ENCODE measurements around the gene FIBP.
"Not testable (repeated sequence)": the region's sequence is repeated elsewhere in the genome, so short reads cannot be mapped to it uniquely, and the experiment has no call there.

The FIBP gene

DNA sequence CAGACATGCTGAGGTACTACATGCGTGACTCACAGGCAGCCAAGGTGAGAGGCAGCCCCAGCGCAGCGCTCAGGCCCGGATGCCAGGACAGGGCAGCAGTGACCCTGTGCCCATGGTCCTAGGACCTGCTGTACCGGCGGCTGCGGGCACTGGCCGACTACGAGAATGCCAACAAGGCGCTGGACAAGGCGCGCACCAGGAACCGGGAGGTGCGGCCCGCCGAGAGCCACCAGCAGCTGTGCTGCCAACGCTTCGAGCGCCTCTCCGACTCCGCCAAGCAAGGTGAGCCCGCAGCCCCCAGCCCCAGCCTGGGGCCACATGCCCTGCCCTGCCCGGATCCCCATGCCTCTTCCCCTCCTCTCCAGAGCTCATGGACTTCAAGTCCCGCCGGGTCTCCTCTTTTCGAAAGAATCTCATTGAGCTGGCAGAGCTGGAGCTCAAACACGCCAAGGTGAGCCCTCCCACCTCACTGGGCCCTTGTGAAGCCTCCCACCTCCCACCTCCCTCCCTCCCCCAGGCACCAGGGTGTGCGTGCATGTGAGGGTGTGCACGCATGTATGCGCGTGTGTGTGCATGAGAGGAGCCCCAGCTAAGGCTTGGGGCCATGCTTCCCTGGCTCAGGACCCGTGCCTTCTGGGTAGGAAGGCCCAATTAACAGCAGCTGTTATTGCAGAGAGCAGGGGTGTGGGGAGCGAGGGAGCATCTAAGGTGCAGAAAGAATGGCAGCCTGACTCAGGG, 35.6 kb downstream of the FIBP start:
- Histone ChIP-seq H3K4me3 (ENCODE audit: low read depth in 1 of 2, low read length in 2 of 2) (no peak overlapping the region), H3K9ac (ENCODE audit: low read length) (no peak overlapping the region), H3K36me3 (ENCODE audit: insufficient read depth, low read length) (peaks cover 57% of the 10 kb centered on the region)

GRCh38 chr11:65851811-65852507, 36.3 kb downstream of the FIBP start:
- peaks cover 57% of the 10 kb centered on the region for H3K36me3 ChIP-seq (ENCODE audit: insufficient read depth, low read length)
- H3K9ac ChIP-seq (ENCODE audit: low read length) = no peak overlapping the region
- no peak overlapping the region for H3K27ac ChIP-seq (ENCODE audit: low read depth, low read length)

More for the DNA sequence above, 35.6 kb downstream of the FIBP start:
- peaks cover 24% of the 10 kb centered on the region for H3K4me1 ChIP-seq (ENCODE audit: insufficient read depth, low read length)
- H3K27ac ChIP-seq (ENCODE audit: low read depth, low read length) = no peak overlapping the region
- no peaks in the 10 kb centered on the region for H3K27me3 ChIP-seq (ENCODE audit: control insufficient read depth in 1 of 2, insufficient read depth in 2 of 2, low read length in 2 of 2)
- no peaks in the 10 kb centered on the region for H3K9me3 ChIP-seq (ENCODE audit: low read length)

DNA sequence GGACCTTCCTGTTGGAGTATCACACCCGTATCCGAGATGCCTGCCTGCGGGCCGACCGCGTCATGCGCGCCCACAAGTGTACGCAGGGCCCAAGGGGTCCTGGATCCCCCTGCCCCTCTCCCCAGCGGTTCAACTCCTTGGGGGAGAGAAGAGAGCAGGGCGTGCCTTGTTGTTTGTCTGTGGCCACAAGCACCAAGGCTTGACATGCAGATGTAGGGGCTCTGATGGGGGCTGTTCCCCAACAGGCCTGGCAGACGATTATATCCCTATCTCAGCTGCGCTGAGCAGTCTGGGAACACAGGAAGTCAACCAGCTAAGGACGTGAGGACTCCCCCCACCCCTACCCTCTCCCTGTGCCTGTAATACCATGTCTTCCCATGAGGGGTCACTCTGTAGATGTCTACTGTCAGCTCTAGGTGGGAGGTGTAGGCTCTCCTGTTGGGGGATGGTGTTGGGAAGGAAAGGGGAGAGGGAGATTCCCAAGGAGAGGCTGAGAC, 37.1 kb downstream of the FIBP start:
- Histone ChIP-seq H3K36me3 (ENCODE audit: insufficient read depth, low read length) (peaks cover 55% of the 10 kb centered on the region), H3K27me3 (ENCODE audit: control insufficient read depth in 1 of 2, insufficient read depth in 2 of 2, low read length in 2 of 2) (no peaks in the 10 kb centered on the region), H3K27ac (ENCODE audit: low read depth, low read length) (no peak overlapping the region), H3K4me3 (ENCODE audit: low read depth in 1 of 2, low read length in 2 of 2) (no peak overlapping the region), H3K9ac (ENCODE audit: low read length) (no peak overlapping the region), H3K9me3 (ENCODE audit: low read length) (no peaks in the 10 kb centered on the region), H3K4me1 (ENCODE audit: insufficient read depth, low read length) (peaks cover 18% of the 10 kb centered on the region)

More at GRCh38 chr11:65851811-65852507, 36.3 kb downstream of the FIBP start:
- no peaks in the 10 kb centered on the region for H3K27me3 ChIP-seq (ENCODE audit: control insufficient read depth in 1 of 2, insufficient read depth in 2 of 2, low read length in 2 of 2)
- H3K9me3 ChIP-seq (ENCODE audit: low read length) = no peaks in the 10 kb centered on the region
- no peak overlapping the region for H3K4me3 ChIP-seq (ENCODE audit: low read depth in 1 of 2, low read length in 2 of 2)
- H3K4me1 ChIP-seq (ENCODE audit: insufficient read depth, low read length) = peaks cover 24% of the 10 kb centered on the region

DNA sequence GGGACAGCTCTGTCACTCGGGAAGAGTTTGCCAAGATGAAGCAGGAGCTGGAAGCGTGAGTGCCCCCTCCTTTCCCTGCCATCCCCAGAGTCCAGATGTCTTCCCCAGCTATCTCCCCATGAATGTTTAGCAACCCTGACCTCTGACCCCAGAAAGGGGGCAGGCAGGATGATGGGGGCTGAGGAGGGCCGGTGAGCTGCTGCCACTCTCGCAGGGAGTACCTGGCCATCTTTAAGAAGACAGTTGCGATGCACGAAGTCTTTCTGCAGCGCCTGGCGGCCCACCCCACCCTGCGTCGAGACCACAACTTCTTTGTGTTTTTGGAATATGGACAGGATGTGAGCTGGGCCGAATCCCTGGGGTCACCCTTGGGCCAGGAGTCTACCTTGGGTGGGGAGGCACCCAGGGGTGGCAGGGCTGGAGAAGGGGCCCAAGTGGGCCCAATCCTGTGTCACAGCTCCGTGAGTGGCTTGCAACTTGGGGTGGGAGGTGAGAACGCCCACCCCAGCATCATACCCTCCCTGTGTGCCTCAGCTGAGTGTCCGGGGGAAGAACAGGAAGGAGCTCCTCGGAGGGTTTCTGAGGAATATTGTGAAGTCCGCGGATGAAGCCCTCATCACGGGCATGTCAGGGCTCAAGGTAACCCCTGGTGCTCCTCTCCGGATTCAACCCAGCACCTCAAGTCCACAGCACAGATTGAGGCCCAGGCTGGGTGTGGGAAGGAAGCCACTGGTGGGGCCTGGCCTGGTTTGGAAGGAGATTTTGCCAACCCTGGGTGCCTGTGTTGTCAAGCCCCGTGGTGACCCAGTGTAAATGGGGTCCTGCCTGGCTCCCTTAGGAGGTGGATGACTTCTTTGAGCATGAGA, 37.8 kb downstream of the FIBP start:
- H3K36me3 ChIP-seq (ENCODE audit: insufficient read depth, low read length) = peaks cover 48% of the 10 kb centered on the region
- no peaks in the 10 kb centered on the region for H3K9me3 ChIP-seq (ENCODE audit: low read length)
- H3K4me3 ChIP-seq (ENCODE audit: low read depth in 1 of 2, low read length in 2 of 2) = no peak overlapping the region
- peaks cover 12% of the 10 kb centered on the region for H3K4me1 ChIP-seq (ENCODE audit: insufficient read depth, low read length)
- H3K9ac ChIP-seq (ENCODE audit: low read length) = no peak overlapping the region
- no peaks in the 10 kb centered on the region for H3K27me3 ChIP-seq (ENCODE audit: control insufficient read depth in 1 of 2, insufficient read depth in 2 of 2, low read length in 2 of 2)
- H3K27ac ChIP-seq (ENCODE audit: low read depth, low read length) = no peak overlapping the region

DNA sequence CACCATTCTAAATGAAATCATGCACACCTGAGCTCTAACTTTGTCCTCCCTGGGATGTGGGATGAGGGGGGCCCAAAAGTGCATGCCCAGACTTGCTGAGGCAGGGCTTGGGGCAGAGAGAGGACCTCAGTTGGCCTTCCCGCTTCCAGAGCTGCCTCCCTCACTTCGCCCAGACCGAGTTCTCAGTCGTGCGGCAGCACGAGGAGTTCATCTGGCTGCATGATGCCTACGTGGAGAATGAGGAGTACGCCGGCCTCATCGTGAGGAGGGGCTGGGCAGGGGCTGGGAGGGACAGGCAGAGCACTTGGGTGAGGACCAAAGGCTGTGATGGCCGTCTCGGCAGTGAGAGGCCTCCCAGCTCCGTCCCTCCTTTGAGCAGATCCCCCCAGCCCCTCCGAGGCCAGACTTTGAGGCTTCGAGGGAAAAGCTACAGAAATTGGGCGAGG, 38.5 kb downstream of the FIBP start:
- H3K27me3 ChIP-seq (ENCODE audit: control insufficient read depth in 1 of 2, insufficient read depth in 2 of 2, low read length in 2 of 2) = no peaks in the 10 kb centered on the region
- no peak overlapping the region for H3K9ac ChIP-seq (ENCODE audit: low read length)
- no peak overlapping the region for H3K27ac ChIP-seq (ENCODE audit: low read depth, low read length)
- no peak overlapping the region for H3K4me3 ChIP-seq (ENCODE audit: low read depth in 1 of 2, low read length in 2 of 2)
- H3K36me3 ChIP-seq (ENCODE audit: insufficient read depth, low read length) = peaks cover 42% of the 10 kb centered on the region
- peaks cover 8% of the 10 kb centered on the region for H3K4me1 ChIP-seq (ENCODE audit: insufficient read depth, low read length)
- H3K9me3 ChIP-seq (ENCODE audit: low read length) = no peaks in the 10 kb centered on the region

- Histone ChIP-seq H3K9me3 (ENCODE audit: low read length) (no peaks in the 10 kb centered on the region), H3K27me3 (ENCODE audit: control insufficient read depth in 1 of 2, insufficient read depth in 2 of 2, low read length in 2 of 2) (no peaks in the 10 kb centered on the region), H3K4me3 (ENCODE audit: low read depth in 1 of 2, low read length in 2 of 2) (no peak overlapping the region), H3K36me3 (ENCODE audit: insufficient read depth, low read length) (peaks cover 37% of the 10 kb centered on the region), H3K4me1 (ENCODE audit: insufficient read depth, low read length) (peaks cover 4% of the 10 kb centered on the region), H3K27ac (ENCODE audit: low read depth, low read length) (no peak overlapping the region), H3K9ac (ENCODE audit: low read length) (no peak overlapping the region)
Observed at GRCh38 chr11:65849366-65849765, 38.9 kb downstream of the FIBP start.

- H3K4me1 ChIP-seq (ENCODE audit: insufficient read depth, low read length); H3K4me3 ChIP-seq (ENCODE audit: low read depth in 1 of 2, low read length in 2 of 2); H3K27me3 ChIP-seq (ENCODE audit: control insufficient read depth in 1 of 2, insufficient read depth in 2 of 2, low read length in 2 of 2); H3K9me3 ChIP-seq (ENCODE audit: low read length); H3K9ac ChIP-seq (ENCODE audit: low read length); H3K27ac ChIP-seq (ENCODE audit: low read depth, low read length): not testable (repeated sequence)
- peaks cover 31% of the 10 kb centered on the region for H3K36me3 ChIP-seq (ENCODE audit: insufficient read depth, low read length)
Observed at GRCh38 chr11:65848693-65849092, 39.6 kb downstream of the FIBP start.

- Histone ChIP-seq H3K9ac (ENCODE audit: low read length) (no peak overlapping the region), H3K36me3 (ENCODE audit: insufficient read depth, low read length) (peaks cover 21% of the 10 kb centered on the region), H3K4me1 (ENCODE audit: insufficient read depth, low read length) (no peaks in the 10 kb centered on the region), H3K9me3 (ENCODE audit: low read length) (no peaks in the 10 kb centered on the region), H3K27ac (ENCODE audit: low read depth, low read length) (no peak overlapping the region), H3K4me3 (ENCODE audit: low read depth in 1 of 2, low read length in 2 of 2) (no peak overlapping the region), H3K27me3 (ENCODE audit: control insufficient read depth in 1 of 2, insufficient read depth in 2 of 2, low read length in 2 of 2) (no peaks in the 10 kb centered on the region)
Observed at GRCh38 chr11:65847746-65848145, 40.5 kb downstream of the FIBP start.

GRCh38 chr11:65844231-65844872, 43.9 kb downstream of the FIBP start:
- H3K9ac ChIP-seq (ENCODE audit: low read length) = no peak overlapping the region
- no peak overlapping the region for H3K4me3 ChIP-seq (ENCODE audit: low read depth in 1 of 2, low read length in 2 of 2)
- no peaks in the 10 kb centered on the region for H3K4me1 ChIP-seq (ENCODE audit: insufficient read depth, low read length)
- H3K36me3 ChIP-seq (ENCODE audit: insufficient read depth, low read length) = no peaks in the 10 kb centered on the region
- H3K27me3 ChIP-seq (ENCODE audit: control insufficient read depth in 1 of 2, insufficient read depth in 2 of 2, low read length in 2 of 2) = no peaks in the 10 kb centered on the region
- H3K27ac ChIP-seq (ENCODE audit: low read depth, low read length) = no peak overlapping the region
- H3K9me3 ChIP-seq (ENCODE audit: low read length) = no peaks in the 10 kb centered on the region

- Histone ChIP-seq H3K4me3 (ENCODE audit: low read depth in 1 of 2, low read length in 2 of 2) (no peak overlapping the region), H3K4me1 (ENCODE audit: insufficient read depth, low read length) (no peaks in the 10 kb centered on the region), H3K9me3 (ENCODE audit: low read length) (no peaks in the 10 kb centered on the region), H3K36me3 (ENCODE audit: insufficient read depth, low read length) (no peaks in the 10 kb centered on the region), H3K27me3 (ENCODE audit: control insufficient read depth in 1 of 2, insufficient read depth in 2 of 2, low read length in 2 of 2) (no peaks in the 10 kb centered on the region), H3K9ac (ENCODE audit: low read length) (no peak overlapping the region), H3K27ac (ENCODE audit: low read depth, low read length) (no peak overlapping the region)
Observed at GRCh38 chr11:65843811-65844210, 44.5 kb downstream of the FIBP start.

- no peak overlapping the region for H3K27ac ChIP-seq (ENCODE audit: low read depth, low read length)
- no peaks in the 10 kb centered on the region for H3K36me3 ChIP-seq (ENCODE audit: insufficient read depth, low read length)
- no peak overlapping the region for H3K9ac ChIP-seq (ENCODE audit: low read length)
- no peak overlapping the region for H3K4me3 ChIP-seq (ENCODE audit: low read depth in 1 of 2, low read length in 2 of 2)
- no peaks in the 10 kb centered on the region for H3K9me3 ChIP-seq (ENCODE audit: low read length)
- no peaks in the 10 kb centered on the region for H3K27me3 ChIP-seq (ENCODE audit: control insufficient read depth in 1 of 2, insufficient read depth in 2 of 2, low read length in 2 of 2)
- no peaks in the 10 kb centered on the region for H3K4me1 ChIP-seq (ENCODE audit: insufficient read depth, low read length)
Observed at GRCh38 chr11:65842144-65842543, 46.1 kb downstream of the FIBP start.
